NCI-H146 (cell line): ENCODE results near the gene LUZP2.

Experiments used
- DNase-seq: peaks from one replicate; lab custom pipeline; 2025; lab: John Stamatoyannopoulos, UW

Gene LUZP2

DNA sequence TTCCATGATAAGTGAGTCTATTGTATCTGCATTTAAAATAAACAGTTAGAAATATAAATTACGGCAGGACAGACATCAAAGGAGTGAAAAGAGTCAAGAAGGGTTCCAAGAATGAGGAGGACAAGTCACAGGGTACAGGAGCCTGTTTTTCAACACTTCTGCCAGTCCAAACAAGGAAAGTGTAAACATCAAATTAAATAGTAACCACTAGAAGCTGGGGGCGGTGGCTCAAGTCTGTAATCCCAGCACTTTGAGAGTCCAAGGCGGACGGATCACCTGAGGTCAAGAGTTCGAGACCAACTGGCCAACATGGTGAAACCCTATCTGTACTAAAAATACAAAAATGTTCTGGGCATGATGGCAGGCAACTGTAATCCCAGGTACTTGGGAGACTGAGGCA is 219.6 kb downstream of the LUZP2 start:
- no peak for DNase-seq

DNA sequence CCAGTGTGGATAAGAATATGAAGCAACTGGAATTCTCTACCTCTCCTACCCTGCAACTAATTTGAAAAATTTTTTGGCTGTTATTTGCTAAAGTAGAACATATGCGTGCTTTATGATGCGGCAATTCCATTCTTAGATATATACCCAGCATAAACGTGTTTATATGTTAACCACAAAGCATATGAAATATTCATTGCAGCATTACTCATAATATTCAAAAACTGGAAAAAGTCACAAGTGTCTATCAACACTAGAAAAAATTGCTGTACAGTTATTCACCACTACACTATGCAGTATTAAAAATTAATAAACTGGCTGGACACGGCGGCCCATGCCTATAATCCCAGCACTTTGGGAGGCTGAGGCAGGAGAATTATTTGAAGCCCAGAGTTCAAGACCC is 226.4 kb downstream of the LUZP2 start:
- DNase-seq, result no peak

DNA sequence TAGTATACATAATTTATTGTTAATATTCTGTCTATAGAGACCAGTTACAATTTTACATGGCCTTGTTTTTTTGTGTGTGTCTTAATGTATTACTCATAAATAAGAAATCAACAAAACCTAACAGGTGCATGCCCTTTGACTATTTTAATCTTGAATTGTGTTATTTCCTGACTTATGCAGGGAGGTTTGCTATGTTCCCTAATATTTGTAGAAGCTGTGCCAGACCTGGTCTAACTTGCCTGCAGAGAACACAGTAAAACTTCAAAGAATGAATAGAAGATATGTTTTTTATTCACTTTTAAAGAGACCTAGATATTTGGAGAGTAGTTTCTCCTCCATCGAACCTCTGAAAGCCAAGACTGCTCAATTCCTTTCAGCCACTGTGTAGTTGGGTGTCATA is 234.7 kb downstream of the LUZP2 start:
- no peak for DNase-seq

DNA sequence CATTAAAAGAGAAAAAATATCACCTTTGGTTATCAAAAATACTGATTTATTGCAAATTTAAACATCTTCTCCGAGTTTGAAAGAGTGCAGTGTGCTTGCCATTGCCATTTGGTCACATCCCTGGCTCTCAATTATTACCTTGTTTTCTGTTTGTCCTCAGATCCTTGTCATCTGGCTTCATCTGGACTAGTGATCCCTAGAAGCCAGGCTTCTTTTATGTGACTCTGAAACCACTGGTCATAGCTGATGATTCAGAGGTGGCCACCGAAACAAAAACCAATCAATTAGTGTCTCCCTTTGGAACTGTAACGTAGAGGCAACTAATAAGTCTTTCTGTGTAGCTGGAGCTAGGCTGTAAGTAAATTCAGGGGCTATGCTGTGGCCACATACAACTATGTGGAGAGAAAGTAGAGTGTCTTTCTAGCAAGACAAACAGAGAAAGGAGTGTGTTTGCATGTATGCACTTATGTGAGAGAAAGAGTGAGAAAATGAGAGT is 237.9 kb downstream of the LUZP2 start:
- DNase-seq, result no peak

DNA sequence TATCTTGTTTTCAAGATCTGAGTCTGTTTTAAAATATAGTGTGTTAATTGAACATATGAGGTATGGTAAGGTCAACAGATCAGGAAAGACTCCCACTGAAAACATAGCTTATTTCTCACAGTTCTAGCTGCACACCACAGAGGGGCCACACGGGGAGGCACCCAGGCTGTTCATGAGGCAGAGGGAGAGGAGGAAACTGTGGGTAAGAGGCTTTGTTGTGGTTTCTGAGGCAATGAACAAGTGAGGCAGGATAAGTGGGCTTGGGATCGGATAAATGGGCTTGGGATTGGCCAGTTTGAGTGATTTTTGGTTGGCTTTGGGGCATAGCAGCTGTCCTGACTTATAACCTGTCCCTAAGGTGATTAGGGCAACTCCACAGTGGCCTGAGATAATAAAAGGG is 242.1 kb downstream of the LUZP2 start:
- no peak for DNase-seq

DNA sequence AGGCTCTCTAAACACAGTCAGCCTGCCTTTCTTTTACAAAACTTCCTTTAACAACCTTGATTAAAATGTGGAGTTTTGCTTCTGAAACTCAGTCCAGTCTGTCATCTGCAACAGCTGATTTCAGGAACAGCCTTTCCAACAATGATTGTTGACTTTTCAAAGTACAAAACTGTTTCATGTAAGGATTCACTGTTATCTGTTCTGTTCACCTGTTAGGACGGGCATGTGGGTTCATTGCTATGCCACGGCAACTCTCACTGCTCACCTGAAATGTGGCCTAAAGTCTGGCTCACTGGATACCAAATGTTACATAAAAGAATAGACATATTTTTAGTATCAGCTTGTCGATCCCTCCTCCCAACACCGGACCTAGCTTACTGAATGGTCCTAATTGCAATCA is 242.8 kb downstream of the LUZP2 start:
- no peak for DNase-seq

DNA sequence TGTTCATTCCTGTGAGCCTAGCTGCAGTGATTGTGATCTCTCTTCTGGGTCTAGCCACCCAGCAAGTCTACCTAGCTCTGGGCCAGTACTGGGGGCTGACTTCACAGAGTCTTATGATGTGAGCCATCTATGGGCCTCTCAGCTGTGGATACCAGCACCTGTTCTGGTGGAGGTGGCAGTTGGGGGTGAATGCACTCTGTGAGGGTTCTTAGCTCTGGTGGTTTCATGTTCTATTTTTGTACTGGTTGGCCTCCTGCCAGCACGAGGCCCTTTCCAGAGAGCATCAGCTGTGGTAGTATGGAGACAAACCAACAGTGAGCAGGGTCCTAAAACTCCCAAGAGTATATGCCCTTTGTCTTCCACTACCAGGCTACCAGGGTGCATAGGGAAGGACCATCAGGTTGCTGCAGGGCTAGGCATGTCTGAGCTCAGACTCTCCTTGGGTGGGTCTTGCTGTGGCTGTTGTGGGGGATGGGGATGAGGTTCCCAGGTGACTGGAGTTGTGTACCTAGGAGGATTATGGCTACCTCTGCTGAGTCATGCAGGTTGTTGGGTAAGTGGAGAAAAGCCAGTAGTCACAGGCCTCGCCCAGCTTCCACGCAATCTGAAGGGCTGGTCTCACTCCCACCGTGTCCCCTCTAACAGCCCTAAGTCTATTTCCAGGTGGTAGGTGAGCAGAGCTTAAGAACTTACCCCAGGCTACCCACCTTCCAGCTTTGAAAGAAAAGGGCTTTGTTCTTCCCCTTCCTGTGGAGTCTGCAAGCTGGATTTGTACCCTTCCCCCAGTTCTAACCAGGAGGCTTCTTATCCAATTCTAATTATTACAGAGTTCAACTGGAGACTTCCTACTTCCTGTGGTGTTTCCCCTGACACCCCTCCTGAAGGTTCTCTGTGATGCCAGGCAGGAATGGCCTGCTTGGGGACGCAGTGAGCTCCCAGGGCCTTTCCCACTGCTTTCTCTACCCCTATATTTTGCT is 250.7 kb downstream of the LUZP2 start:
- no peak for DNase-seq

DNA sequence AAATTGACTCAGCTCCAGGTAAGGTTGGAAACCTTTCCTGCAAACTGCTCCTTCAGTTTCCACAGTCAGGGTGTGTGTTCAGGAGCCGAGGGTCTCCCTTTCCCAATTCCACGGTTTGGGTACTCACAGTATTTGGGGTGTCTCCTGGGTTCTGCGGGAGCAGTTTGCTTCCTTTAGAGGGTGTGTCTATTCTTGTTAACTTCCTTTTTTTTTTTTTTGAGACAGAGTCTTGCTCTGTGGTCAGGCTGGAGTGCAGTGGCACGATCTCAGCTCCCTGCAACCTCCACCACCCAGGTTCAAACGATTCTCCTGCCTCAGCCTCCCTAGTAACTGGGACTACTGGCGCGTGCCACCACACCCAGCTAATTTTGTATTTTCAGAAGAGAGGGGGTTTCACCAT is 251.4 kb downstream of the LUZP2 start:
- no peak for DNase-seq

DNA sequence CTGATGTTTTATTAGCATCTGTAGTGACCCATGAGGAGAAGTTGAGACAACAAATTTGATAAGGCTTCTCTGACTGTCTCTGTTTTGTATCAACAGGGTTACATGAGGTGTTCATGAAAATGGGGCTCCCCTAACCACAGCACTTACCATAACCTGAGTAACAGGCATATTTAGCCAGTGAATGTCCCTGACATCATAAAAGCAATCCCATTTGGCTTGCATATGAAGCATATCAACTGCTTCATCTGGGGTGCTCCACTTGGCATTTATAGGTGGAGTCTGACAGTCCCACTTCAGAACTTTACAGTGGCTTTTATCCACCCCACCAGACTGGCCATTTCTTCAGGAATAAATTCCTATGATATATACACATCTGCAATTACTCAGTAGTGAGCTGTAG is 257.6 kb downstream of the LUZP2 start:
- no peak for DNase-seq

DNA sequence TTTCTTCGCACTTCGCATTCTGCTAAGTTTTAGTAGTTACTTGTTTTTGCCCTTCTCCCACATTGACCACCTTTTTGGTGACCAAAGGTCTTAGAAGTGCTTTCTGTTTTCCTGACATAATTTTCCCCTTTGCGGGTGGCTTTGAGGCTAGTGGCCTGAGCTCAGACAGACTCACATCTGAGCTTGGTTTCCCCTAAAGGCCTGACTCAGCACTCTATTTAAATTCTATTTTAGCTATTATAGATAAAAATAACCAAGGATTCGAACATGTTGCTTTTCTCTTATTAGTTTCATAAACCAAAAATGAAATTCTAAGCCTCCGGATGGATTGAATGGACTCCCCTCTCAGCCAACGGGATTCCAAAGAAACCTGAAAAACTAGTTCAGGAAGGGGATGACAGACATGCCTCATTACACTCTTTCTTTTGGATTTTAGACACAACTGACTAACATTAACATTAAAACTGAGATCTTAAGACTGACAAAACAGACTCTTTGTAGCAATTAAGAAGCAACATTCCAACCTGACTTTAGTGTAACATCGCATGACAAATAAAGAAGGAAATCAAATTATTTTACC is 258.5 kb downstream of the LUZP2 start:
- DNase-seq, result no peak

DNA sequence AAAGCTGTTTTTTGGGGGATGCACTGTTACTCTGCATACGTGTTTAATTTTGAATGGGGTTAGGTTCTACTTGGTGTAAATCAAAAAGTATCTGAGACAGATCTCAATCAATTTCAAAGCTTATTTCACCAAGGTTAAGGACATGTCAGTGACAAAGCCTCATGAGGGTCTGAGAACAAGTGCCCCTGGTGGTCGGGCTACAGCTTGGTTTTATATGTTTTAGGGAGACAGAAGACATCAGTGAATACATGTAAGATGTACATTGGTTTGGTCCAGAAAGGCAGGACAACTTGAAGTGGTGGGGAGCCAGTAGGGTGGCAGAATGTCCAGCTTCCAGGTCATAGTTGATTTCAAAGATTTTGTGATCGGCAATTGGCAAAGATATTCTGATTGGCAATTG is 262.9 kb downstream of the LUZP2 start:
- DNase-seq, result no peak

DNA sequence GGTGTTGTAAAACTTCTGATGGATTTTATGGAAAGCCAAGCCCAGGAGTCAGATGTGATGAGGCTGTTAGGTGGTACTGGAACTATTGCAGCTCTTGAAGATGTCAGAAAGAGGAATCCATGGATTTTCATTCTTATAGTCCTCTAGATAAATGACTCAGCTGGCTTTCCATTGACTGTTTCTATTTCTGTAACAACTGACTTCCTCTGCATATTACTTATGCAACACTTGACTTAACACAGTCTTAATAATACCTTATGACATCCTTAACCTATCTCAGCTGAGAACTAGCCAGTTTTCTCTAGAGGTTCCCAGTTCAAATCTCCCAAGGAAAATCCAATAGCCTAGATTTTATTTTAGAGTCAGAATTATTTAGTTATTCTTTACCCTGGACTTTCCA is 263.8 kb downstream of the LUZP2 start:
- no peak for DNase-seq

DNA sequence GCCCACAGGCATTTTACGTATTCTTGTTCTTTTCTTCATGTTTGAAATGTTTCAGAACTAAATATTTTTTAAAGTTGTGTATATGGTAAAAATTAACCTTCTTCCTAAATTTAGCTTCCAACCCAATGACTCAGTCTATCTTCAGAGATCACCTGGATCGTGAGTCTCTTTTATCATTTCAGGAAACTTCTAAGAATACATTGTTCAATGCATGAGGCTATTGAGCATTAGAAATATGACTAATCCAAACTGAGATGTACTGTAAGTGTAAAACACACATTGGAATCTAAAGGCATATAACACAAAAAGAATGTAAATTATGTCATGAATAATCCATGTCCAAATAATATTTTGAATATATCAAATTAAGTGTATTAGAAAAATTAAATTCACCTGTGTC is 265.2 kb downstream of the LUZP2 start:
- no peak for DNase-seq

DNA sequence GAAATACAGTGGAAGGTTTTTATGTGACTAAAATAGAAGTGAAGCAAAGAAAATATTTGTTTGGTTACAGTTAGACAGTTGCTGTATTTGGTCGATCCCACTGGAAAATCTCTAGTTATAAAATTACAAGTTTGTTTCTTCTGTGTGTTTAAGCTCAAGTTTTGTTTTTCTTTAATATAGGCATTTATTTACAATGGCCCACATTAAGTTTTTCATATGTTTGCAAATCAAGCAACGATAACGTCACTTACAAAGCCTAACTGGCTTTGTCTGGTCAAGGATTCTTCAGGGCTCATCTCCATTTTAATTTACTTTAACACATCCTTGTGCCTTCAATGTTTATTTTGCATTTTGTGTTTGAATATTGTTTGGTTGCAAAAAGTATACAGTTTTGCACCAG is 270.6 kb downstream of the LUZP2 start:
- DNase-seq, result no peak

DNA sequence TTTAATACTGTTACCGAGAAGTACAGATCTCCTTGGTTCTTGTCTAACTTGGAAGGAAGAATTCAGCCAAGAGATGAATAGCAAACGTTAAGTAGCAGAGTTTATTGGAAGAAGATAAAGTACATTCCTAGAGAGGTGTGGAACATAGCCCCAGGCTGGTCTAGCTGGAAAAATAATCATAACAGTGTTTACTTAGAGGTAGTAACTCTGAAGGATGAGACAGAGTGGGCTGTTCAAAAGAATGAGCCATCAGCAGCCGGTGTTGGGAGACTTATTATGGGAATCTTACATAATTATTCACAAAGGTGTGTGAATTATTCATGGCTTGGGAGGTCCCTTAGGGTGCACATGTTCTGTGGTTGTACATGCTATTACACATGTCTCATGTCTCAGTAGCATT is 276.5 kb downstream of the LUZP2 start:
- DNase-seq, result no peak

DNA sequence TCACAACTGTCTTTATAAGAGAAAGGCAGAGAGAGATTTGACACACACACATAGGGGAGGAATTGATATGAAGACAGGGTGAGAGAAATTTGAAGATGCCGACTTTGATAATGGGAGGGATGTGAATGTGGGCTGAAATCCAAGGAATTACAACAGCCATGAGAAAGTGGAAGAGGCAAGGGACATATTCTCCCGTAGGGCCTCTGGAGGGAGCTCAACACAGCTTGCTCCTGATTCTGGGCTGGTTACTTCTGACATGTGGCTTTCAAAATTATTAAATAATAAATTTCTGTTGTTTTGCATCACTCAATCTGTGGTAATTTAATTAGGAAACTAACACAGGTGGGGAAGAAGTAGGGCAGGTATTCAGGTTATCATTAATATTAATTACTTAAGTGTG is 282.9 kb downstream of the LUZP2 start:
- DNase-seq, result no peak

DNA sequence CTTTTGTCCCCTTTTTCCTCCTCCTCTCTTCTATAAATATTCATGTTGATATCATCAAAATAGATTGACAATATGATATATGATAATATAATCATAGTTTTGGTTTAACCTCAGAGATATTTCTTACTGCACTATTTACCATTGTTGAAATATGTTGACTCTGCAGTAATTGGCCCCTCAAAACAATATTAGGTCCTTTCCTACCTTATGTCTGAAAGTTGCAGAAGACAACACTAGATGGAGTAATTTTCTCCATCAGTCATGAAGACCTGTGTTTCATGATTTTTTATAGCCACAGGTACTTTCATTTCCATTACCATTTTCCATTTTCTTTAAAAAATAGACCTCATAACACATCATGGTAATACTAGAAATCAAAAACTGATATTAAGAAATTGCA is 284.4 kb downstream of the LUZP2 start:
- no peak for DNase-seq

DNA sequence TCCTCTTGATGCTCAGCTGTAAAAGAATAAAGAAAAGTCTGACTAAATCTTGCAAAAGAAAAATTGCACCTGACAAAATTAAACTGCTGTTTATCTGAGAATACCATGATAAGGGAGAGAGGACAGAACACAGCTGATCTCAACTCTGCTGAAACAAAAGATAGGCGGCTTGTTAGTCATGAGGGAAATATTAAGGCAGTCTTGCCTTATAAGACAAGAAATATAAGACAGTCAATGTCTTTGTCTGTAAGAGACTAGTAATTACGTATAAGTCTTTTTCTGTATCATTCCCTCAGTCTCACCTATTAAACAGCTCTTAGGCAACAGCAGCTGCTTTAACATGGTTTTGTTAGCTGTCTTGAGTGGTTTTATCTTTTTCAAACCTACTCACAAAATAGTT is 296.6 kb downstream of the LUZP2 start:
- DNase-seq, result no peak

DNA sequence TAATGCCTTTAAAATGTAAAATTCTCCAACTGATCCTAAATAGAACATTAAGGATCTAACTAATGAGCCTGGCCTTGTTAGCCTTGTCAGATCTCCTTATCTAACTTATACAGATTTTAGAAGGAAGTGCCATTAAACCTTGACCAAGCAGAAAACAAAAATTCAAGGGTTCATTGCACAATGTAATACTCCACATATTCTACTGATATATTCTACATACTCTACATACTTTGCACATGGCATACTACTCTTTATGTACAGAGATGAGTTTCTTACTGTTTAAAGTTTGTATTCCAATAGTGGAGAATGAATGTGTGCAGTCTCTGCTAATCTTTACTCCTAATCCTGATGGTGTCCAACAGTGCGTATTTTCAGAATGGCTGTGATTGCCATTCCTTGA is 297.2 kb downstream of the LUZP2 start:
- no peak for DNase-seq

DNA sequence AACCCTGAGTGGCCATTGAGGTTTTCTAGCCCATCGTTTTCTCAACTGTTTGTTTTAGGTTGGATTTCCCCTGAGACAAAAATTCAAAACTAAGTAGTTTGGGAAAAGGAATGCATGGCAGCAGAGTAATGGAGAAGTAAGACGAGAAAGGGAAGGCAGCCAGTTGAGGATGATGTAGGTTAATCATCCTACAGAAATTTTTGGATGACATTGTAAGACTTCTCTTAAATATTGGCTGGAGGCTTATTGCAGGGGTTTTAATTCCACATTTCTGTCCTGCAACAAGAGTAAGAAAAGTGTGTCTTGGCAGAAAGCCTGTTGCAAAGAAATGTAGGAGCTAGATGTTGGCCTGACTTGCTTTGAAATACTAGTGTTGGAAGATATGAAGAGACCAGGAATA is 308.8 kb downstream of the LUZP2 start:
- DNase-seq, result no peak

DNA sequence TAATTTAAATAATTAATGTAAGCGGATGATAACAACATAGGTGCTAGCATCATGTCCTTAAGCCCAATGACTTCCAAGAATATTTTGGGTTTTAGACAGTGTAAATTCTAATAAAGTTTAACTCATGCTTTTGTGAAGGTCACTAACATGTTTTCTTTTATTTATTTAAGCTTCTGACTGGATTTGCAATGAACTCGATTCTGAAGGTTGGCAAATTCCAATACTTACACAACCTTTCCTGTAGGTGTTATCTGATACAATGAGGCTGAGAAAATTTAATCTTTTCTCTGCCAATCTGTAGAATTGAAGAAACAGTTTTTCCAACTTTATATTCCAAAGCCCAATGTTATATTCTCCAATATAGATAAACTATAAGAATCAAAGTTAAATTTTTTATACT is 311.3 kb downstream of the LUZP2 start:
- no peak for DNase-seq

DNA sequence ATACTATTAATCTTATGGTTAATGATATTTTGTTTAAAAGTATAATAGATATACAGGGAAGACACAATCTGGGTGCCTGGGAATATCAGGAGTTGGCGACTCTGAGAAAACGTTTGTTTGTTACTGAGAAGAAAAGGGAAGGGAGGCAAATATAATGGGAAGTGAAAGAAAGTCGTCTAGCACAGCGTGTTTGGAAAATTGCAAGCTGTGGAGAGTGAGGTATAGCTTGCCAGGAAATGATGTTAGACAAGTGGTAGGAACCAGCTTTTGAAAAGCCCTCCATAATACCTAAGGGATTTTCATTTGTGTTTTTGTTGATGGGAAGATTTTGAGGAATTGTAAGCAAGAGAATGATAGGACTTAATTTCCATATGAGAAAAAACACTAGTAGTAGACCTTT is 322.2 kb downstream of the LUZP2 start:
- DNase-seq, result no peak

DNA sequence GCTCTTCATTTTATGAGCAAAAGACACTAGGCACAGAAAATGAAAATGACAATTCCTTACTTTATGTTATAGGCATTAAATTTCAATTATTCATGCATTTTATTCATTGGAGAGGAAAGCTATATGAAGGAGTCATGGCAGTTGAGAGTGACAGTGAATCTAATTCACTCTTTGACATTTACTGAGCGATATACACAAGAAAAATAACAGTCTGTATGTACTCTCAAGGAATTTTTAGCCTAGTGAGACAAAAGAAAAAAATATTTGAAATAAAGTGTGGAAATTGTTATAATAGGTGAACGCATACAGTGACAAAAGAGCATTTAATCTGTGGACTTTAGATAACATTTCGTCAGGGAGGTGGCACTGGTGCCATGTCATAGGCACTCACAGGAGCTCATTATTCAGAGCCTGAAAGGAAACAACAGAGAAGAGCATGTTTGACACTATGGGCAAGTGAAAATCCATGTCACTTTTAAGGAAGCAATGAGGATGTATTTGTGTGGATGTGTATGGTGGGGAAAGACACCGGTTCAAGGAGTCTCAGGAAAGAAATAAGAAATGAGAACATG is 323.1 kb downstream of the LUZP2 start:
- no peak for DNase-seq
